ENCODE results near the gene UNC50.
"Not testable (repeated sequence)": the region's sequence is repeated elsewhere in the genome, so short reads cannot be mapped to it uniquely, and the experiment has no call there.

Gene UNC50

DNA sequence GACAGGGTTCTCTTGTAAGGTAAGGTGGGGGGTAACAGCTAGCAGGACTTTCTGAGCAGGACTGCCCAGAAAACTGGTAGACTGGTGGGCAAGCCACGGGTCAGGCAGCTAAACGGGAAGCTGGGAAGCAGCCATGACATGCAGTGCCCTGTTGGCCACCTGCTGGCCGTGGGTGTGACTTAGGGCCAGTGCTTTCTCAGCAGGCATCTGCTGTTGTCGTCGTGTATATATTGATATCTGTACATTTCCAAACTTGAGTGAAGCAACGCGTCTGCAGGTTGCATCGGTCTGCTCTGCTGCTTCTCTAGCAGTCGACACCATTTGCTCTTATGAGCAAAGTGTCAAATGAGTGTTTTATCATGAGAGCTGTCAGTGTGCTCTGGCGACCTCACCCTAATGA is 31.1 kb upstream of the UNC50 start:
- no peak for DNase-seq

DNA sequence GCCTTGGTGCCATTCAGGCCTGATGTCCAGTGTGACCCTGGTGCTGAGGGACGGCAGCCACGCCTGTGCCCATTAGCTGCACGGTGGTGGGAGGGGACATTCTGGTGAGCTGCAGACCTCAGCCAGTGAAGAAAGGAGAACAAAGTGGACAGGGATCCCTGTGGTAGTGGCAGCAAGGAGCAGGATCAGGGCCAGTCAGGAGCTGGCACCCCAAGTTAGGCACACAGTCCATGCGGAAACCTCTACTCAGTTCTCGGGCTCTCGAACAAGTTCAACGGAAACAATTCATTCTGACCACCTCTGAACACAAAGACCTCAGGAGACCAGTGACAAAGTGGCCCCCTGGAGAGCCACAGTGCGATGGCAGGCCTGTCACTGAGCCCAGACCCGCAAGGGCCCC is 30.2 kb upstream of the UNC50 start:
- no peak for DNase-seq

DNA sequence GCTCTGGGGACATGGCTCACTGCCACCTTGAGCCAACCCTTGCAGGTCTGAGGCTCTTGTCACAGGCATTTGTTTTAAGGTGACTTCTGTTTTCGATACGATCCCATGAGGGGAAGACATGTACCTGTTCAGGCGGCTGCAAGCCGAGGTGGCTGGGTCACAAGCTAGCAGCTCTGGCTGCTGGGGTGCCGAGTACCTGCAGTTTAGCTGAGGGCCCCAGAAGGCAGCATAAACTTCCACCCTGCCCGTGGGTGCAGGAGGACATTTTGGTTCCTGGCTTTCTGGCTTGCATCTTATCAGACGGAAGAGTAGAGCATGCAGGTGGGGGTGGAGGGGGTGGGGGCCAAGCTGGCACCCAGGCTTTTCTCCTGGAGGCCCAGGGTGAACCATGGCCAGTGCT is 28.5 kb upstream of the UNC50 start:
- no peak for DNase-seq

DNA sequence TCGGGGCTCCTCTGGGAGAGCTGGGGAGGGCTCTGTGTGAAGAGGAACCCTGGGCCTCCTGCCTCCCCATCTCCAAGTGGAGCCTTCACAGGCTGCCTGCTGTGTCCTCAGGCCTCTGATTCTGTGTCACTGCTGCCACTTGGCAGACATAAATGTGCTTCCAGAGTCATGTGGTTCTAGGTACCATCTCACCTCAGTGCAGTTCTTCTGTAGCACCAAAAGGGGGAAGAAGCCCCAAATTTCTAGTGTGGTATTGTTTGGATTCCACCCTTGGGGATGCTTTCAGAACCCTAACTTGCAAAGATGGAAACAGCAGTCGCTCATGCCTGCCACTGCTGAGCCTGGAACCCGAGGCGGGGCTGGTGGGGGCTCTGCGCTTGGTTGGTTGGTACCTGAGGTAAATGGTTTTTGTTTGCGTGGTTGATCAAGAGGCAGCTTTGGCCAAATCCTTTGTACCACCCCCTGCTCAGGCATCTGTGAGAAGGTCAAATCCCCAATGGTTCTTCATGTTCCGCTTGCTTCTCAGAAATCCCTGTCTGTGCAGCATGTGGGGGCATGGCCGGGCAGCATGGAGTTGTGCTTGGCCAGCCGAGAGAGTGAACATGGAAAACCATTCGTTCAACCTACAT is 27.6 kb upstream of the UNC50 start:
- DNase-seq: no peak

DNA sequence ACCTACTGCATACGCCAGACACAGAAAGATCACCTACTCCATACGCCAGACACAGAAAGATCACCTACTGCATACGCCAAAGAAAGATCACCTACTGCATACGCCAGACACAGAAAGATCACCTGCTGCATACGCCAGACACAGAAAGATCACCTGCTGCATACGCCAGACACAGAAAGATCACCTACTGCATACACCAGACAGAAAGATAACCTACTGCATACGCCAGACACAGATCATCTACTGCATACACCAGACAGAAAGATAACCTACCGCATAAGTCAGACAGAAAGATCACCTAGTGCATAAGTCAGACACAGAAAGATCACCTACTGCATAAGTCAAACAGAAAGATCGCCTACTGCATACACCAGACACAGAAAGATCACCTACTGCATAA is 25.9 kb upstream of the UNC50 start:
- no peak for DNase-seq

DNA sequence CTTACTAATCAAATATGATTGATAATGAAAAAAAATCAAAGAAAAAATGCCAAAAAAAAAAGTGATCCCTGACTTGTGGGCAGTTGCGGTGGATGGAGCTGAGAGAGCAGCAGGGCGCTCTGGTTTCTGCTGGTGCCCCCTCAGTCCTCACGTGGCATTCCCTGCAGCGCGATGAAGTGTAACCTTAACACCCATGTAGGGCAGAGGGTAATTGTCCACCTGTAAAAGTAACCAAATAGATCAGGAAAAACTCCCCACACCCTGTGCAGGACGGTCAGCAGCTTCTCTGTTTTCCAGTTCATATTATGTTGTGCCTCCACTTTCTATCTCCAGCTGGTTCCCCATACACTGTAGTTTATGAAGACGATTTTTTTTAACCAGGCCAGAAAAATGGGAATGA is 25.1 kb upstream of the UNC50 start:
- no peak for DNase-seq

DNA sequence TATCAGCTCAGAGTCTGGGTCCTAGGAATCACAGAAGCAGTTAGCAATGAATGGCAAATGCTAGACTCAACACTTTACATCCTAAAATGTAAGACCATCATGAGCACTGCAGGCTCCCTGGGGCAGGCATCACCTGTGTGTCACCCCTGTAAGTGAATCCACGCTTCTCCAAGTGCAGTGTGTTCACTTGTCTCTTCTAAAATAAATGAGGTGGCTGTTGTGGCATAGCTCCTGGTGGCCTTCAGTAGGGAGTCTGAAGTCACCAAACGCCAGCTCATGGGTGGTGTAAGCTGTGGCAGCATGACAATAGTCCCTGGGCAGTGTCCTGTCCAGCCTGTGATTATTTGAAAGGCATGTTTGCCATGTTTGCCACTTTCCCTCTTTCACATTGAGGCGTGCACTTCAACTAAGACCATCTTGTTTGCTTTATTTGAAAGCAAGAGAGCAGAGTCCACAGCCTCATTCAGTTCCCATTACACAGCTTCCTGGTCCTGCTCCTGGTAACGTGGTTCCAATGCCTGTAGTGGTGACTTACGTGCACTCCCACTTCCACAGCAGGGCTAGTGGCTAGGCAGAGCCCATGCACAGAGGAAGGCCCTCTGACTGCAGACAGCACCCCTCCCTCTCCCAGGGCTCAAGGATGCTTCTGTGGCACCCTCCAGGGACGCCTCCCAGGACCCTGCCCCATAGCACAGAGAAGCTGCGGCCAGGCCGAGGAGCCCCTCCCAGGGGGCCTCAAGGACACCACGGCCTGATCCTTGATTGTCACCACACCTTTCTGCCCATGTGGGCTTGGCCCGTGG is 24.4 kb upstream of the UNC50 start:
- no peak for DNase-seq

DNA sequence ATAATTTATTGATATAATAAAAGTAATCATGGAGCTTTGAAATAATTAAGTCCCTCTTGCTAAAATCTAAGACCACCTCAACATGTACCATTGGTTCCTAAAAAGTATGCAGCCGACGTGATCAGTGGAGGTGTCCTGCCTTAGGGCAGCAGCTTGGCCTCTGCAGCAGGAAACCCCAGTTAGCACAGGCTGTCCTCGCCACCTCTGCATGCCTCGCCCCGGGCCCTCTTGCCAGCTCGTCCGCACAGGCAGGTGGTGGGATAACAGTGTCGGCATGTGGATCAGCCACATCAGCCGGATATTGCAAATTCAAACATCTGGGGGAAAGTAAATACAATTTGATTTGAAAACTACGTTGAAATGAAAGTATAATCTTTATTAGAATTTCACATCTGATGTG is 23.0 kb upstream of the UNC50 start:
- DNase-seq: no peak

DNA sequence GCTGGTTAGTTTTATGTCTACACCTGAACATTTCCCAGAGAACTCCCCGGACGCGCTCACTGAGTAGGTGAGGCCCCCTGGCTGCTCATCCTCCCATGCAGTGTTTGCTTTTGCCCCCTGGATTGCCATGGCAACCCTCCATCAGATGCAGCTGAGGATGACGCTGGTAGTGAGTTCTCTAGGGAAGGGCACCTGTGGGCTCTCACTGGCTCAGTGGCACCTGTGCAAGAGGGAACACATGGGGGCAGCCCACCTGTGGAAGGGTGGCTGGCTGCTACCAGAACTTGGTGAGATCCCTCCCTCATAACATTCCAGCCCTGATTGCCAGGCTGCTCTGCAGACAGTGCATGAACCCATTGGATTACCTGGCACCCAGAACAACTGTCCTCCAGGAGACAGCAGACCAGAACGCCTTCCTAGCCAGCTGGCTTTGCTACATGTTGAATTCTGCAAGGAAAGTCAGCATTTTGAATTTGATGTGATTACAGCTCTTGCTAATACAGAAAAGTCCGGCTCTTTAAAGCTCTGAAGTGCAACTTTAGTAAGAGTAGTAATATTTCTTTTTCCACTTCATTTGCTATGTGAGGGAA is 21.7 kb upstream of the UNC50 start:
- no peak for DNase-seq

DNA sequence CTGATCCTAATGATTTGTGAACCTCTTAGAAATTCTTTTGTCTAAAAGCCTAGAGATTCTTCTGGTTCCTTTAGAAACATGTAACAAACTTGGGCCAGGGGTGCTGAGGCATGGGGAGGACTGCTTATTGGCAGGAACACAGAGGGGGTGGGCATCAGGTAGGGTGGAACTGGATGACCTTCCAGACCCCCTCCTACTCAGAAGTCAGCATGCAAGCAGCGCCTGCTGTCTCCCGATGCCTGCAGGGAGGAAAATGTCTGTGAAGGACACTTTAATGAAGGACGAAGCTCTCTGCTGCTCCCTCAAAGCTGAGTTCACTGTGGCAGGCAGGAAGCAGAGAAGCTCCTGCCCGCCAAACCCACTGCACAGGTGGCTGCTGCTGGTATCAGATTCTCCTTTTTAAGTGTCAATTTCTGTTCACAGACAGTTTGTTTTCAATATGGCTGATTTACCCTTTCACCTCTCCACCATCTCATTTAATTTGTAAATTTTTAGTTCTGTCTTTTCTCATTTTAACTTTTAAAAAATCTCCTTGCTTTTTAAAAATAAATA is 19.4 kb upstream of the UNC50 start:
- no peak for DNase-seq

DNA sequence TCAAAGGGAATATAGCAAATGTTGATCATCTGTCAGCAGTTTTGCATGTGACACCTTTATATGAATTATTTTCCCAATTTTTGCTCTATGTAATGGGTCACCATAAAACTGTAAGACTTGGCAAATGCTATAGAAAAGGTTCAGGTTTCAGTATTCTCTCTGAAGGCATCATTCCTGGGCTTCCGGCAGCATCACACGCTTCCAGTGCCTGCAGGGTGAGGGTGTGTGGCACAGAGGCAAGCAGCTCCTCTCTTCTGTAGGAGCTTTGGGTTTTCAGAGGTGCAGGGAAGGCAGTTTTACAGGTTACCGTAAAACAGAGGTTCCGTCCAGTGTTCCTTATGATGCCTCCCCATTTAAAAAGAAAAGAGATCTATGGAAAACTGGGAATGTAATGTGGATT is 18.9 kb upstream of the UNC50 start:
- no peak for DNase-seq

DNA sequence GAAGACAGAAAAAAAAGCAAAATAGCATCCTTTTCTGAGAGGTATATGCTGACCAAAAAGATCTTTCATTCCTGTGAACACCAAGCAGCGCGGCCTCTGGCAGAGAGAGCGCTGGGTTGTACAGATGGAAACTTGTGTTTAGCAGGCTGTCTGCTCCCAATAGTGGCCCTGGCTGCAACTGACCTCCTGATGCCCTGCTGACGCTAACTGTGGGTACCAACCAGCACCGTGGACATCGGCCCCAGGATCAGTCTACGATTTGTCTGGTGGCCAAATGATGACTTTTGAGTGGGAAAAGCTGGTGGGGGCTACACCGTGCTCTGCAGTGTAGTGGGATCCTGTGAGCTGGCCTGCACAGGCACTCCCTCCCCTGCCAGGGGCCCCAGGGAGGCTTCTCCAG is 15.8 kb upstream of the UNC50 start:
- no peak for DNase-seq

DNA sequence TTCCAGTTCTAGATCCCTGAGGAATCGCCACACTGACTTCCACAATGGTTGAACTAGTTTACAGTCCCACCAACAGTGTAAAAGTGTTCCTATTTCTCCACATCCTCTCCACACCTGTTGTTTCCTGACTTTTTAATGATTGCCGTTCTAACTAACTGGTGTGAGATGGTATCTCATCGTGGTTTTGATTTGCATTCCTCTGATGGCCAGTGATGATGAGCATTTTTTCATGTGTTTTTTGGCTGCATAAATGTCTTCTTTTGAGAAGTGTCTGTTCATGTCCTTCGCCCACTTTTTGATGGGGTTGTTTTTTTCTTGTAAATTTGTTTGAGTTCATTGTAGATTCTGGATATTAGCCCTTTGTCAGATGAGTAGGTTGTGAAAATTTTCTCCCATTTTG is 13.7 kb upstream of the UNC50 start:
- not testable (repeated sequence) for DNase-seq

DNA sequence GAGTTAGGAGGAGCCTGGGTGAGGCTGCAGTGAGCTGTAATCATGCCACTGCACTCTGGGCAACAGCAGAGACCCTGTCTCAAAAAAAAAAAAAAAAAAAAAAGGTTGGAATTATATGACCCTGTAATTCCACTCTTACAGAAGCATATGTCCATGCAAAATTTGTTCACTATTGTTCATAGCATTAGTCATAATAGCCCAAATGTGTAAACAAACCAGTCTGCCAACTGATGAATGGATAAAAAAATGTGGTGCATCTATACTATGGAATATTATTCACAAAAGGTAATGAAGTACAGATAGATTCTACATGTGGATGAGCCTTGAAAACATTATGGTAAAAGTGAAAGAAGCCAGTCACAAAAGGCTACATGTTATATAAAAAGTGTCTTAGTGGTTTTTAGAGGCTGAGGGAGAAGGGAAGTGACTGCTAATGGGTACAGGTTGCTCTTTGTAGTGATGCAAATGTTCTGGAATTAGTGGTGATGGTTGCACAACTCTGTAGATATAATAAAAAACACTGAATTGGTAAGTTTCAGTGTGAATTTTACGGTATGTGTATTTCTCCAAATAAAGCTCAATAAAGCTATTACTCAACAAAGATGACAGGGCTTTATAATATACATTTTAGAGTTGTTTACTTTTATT is 9.5 kb upstream of the UNC50 start:
- no peak for DNase-seq

DNA sequence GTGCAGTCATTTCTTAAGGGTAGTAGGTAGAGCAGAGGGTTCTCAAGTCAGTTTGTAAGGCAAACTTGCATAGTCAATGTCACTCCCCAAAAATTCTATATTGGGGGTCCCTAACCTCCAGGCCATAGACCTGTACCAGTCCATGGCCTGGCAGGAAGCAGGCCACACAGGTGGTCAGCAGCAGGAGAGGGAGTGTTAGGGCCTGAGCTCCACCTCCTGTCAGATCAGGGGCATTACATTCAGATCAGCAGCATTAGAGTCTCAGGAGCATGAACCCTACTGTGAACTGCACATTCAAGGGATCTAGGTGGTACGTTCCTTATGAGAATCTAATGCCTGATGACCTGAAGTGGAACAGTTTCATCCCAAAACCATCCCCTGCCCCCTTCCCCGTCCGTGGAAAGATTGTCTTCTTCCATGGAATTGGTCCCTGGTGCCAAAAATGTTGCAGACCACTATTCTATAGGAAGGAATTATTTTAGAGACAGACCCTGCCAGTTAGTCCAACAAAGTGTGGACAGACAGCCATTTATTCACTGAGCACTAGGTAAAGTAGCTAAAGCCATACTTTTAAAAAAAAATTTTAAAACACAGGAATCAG is 6.8 kb upstream of the UNC50 start:
- no peak for DNase-seq

DNA sequence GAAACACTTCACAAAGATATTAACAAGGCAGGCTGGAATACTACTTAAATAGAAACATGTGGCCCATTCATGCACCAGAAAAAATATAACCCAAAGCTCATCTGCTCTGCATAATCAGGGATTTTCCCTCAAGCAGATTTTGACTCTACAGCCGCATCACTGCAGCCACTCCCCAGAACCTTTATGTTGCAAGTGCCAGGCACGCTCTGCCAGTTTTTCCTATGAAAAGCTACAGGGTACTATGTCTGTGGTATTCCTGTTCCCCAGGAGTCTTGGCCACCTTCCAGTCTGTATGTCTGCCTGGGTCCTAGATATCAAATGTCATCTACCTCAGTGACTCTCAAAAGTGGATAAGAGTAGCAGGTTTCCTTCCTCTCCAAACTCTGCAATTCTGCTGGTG is 3.8 kb upstream of the UNC50 start:
- no peak for DNase-seq

DNA sequence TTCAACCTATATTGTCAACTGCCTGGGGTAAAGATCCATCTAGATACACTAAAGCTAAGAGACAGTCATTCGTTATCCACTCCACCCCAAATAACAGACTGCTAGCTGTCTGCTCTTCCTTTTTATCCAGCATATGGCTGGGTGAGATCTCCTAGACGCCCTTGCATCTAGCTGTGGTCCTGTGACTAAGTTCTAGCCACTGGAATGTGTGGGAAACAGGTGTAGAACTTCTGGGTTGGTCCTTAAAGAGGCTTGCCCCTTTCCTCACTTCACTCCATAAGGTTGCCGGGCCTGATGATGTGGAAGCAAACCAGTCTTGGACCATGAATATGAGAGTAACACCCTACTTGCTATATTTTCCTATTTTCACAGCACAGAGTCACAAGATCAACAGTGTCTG is 3.3 kb upstream of the UNC50 start:
- DNase-seq: no peak

DNA sequence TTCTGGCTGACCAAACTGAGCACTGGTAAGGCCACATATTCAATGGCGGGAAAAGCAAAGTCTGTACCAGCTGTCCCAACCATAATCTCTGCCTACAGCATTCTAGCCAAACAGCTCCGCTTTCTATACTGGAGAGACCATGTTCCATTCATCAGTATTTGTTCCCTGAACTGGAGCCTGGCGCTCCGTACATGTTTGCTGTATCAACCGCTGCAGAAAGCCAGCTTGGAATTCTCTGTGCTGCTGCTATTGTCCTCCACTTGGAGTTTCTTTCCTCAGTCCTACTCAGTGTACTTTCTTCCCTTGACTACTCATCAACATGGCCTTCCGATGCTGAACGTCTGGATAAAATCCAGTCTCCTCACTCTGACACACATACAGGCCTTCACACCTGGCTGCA is 2.0 kb upstream of the UNC50 start:
- no peak for DNase-seq

DNA sequence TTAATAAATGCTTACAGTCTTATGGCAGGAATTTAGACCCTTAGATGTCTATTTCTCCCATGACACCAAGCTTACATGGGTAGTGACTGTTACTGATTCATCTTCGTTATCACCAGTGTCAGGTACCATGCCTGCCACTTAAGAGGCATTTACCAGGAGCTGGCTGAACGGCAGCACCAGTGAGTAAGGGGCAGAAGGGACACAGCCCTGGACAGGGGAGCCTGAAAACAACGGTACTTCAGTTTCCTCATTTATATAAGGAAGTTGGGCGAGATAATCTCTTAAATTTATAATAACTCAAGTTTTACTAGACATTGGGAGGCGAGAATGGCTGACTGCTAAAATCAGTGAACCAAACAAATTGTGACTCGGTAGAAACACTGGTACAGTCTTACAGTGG is 1.3 kb upstream of the UNC50 start:
- DNase-seq: no peak

DNA sequence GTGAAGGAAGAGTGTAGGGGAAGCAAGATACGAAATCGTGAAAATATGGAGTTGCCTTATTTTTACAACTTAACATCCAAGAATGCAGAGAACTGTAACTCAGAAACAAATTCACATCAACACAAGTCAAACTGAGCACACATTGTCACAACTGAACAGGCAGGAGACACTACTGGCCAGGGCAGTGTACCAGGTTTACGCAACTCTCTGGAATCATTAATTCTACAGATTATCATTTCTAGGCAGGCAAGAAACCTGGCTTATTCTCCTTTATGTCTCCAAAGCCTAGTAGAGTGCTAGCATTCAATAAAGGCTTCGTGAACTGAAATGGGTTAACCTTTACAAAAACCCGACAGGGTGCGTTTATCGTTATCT is 661 bp upstream of the UNC50 start:
- no peak for DNase-seq

DNA sequence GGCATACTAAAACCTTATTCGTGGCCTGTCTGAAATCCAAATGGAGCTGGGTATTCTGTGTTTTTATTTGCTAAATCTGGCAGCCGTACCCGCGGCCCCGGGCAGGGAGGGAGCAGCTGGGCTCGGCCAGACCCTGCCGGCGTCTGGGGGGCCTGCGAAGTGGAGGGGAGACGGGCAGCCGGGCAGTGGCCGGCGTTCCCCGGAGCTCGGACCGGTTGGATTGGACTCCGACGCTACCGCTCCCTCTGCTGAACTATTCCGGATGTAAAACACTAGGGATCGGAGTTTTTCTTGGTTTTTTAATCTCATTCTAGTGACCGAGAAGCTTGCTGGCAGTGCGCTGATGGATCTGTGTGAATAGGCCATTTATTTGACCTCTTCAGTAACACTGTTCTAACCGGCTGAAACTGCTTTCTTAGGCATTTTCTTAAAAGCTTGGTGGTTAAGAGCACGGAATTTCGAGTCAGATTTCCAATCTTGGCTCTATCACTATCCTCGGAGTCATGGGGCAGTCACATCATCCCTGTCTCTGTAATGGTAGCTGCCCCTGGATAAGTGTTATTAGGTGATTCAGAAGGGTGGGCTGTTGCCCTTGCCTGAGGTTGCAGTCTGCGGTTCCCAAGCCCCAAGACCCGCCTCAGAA is 694 bp downstream of the UNC50 start:
- no peak for DNase-seq

DNA sequence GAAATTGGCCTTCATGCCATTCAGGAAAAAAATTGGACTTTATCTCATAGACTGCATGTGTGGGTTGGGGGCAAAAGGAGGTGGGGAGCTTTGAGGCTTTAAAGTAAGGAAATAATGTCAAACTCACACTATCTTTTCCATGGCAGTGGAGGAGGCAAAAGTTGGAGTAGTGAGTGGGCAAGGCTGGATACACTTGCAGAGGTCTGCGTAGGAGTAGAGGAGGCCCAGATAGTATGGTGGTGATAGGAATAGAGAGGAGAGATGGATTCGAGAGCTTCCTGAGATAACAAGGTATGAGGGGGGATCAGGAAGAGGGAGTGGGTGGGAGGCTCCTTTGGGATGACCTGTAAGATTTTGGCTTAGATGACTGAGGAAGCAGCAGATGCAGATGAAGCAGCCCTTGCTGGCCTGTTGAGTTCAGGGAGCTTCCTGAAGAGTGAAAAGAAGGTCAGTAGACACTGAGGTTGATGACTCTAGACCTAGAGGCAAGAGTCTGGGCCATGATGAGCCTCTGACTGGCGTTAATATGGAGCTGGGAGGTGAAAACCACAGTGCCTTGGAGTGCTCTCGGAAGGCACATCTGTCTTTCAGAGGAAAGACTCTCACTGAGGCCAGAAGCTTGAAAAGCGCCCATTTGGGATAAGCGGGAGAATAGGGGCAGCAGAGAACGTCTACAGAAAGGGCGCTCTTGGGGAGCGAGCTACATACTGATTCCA is 5.8 kb downstream of the UNC50 start:
- DNase-seq: no peak

Data from activated CD4-positive, alpha-beta T cell treated with anti-CD3 and anti-CD28 coated beads, Interleukin-2, amount 50 U/mL, for 1 hour (primary cell).